GM21515 (cell line): ENCODE results near the gene LRPAP1.

Experiments used
- ATAC-seq: cut with Tn5 transposase; IDR thresholded peaks from one replicate; pipeline ENCODE4 v1.9.1; 2021; ENCODE audit not compliant: unreplicated experiment

The LRPAP1 gene

GRCh38 chr4:3475041-3475712, 57.0 kb downstream of the LRPAP1 start:
- ATAC-seq = no peak

GRCh38 chr4:3473996-3474765, 58.0 kb downstream of the LRPAP1 start:
- ATAC-seq = no peak

- ATAC-seq = no peak
Observed at GRCh38 chr4:3473181-3473950, 58.9 kb downstream of the LRPAP1 start.

GRCh38 chr4:3472411-3473141, 59.6 kb downstream of the LRPAP1 start:
- no peak for ATAC-seq

- no peak for ATAC-seq
Observed at GRCh38 chr4:3471886-3472285, 60.3 kb downstream of the LRPAP1 start.

GRCh38 chr4:3471098-3471760, 61.0 kb downstream of the LRPAP1 start:
- ATAC-seq = no peak

- no peak for ATAC-seq
Observed at GRCh38 chr4:3470244-3471097, 61.8 kb downstream of the LRPAP1 start.

- no peak for ATAC-seq
Observed at GRCh38 chr4:3469386-3470243, 62.6 kb downstream of the LRPAP1 start.

GRCh38 chr4:3468804-3469203, 63.4 kb downstream of the LRPAP1 start:
- no peak for ATAC-seq

GRCh38 chr4:3468154-3468553, 64.1 kb downstream of the LRPAP1 start:
- no peak for ATAC-seq

- ATAC-seq = no peak
Observed at GRCh38 chr4:3467601-3468031, 64.6 kb downstream of the LRPAP1 start.

GRCh38 chr4:3466691-3467600, 65.3 kb downstream of the LRPAP1 start:
- ATAC-seq = no peak

GRCh38 chr4:3465698-3466671, 66.2 kb downstream of the LRPAP1 start:
- ATAC-seq = no peak

- no peak for ATAC-seq
Observed at GRCh38 chr4:3464911-3465697, 67.1 kb downstream of the LRPAP1 start.

- ATAC-seq = no peak
Observed at GRCh38 chr4:3464349-3464905, 67.8 kb downstream of the LRPAP1 start.
